H9 (cell line): ENCODE data around the gene RAB31. TPM values are rescaled to one million over a fixed set of nuclear protein-coding genes. Genes with fewer than 3 reads are reported as not detected.

ENCODE experiments used
- DNase-seq: peaks from one replicate; pipeline ENCODE4 v3.0.0-alpha.2; 2017
- H2AFZ ChIP-seq: one replicate; pipeline ENCODE4 v1.6.1; 2013; ENCODE audit warnings: mild to moderate bottlenecking, low read length, control low read depth, moderate library complexity
- H2AK5ac ChIP-seq: 2 replicates; pipeline ENCODE4 v1.6.1; 2013; ENCODE audit warnings: low read length, control low read depth, mixed read lengths; ENCODE audit not compliant: insufficient read length
- H2BK120ac ChIP-seq: one replicate; pipeline ENCODE4 v1.6.1; 2013; ENCODE audit warnings: low read depth, mild to moderate bottlenecking, low read length, control low read depth, inconsistent platforms; ENCODE audit not compliant: poor library complexity, severe bottlenecking
- H2BK12ac ChIP-seq: 2 replicates; pipeline ENCODE4 v1.6.1; 2013; ENCODE audit warnings: low read length, control low read depth, mixed read lengths, low read depth; ENCODE audit not compliant: insufficient read length
- H2BK15ac ChIP-seq: 2 replicates; pipeline ENCODE4 v1.6.1; 2013; ENCODE audit warnings: low read depth, low read length, control low read depth
- H2BK20ac ChIP-seq: one replicate; pipeline ENCODE4 v1.6.1; 2013; ENCODE audit warnings: low read depth, mild to moderate bottlenecking, low read length, control low read depth, inconsistent platforms; ENCODE audit not compliant: poor library complexity, severe bottlenecking
- H2BK5ac ChIP-seq: 2 replicates; pipeline ENCODE4 v1.6.1; 2013; ENCODE audit warnings: low read length, control low read depth, mixed read lengths; ENCODE audit not compliant: insufficient read length
- H3K14ac ChIP-seq: 2 replicates; pipeline ENCODE4 v1.6.1; 2013; ENCODE audit warnings: low read length, control low read depth; ENCODE audit not compliant: insufficient read depth
- H3K18ac ChIP-seq: 2 replicates; pipeline ENCODE4 v1.6.1; 2013; ENCODE audit warnings: low read depth, mild to moderate bottlenecking, mixed read lengths, low read length, control low read depth; ENCODE audit not compliant: insufficient read length
- H3K23ac ChIP-seq: 2 replicates; pipeline ENCODE4 v1.6.1; 2013; ENCODE audit warnings: low read length, control low read depth, mixed read lengths, low read depth; ENCODE audit not compliant: insufficient read length
- H3K23me2 ChIP-seq: 2 replicates; pipeline ENCODE4 v1.6.1; 2013; ENCODE audit warnings: low read depth, mild to moderate bottlenecking, mixed read lengths, low read length, control low read depth; ENCODE audit not compliant: insufficient read length, poor library complexity, severe bottlenecking
- H3K27ac ChIP-seq: 2 replicates; pipeline ENCODE4 v1.5.1; 2013; ENCODE audit warnings: low read length, control low read depth, mixed read lengths, low read depth; ENCODE audit not compliant: insufficient read length
- H3K27me3 ChIP-seq: 2 replicates; pipeline ENCODE4 v1.6.1; 2013; ENCODE audit warnings: low read length, control low read depth, inconsistent platforms; ENCODE audit not compliant: insufficient read depth
- H3K4ac ChIP-seq: 2 replicates; pipeline ENCODE4 v1.6.1; 2013; ENCODE audit warnings: low read depth, mild to moderate bottlenecking, control low read depth, inconsistent platforms, low read length, moderate library complexity
- H3K4me1 ChIP-seq: 2 replicates; pipeline ENCODE4 v1.6.1; 2013; ENCODE audit warnings: low read length, control low read depth, inconsistent platforms; ENCODE audit not compliant: insufficient read depth
- H3K4me2 ChIP-seq: 2 replicates; pipeline ENCODE4 v1.6.1; 2013; ENCODE audit warnings: low read length, control low read depth, mixed read lengths; ENCODE audit not compliant: insufficient read length, insufficient read depth
- H3K56ac ChIP-seq: 2 replicates; pipeline ENCODE4 v1.6.1; 2013; ENCODE audit warnings: low read depth, mild to moderate bottlenecking, mixed read lengths, low read length, control low read depth; ENCODE audit not compliant: insufficient read length
- H3K79me1 ChIP-seq: 2 replicates; pipeline ENCODE4 v1.6.1; 2013; ENCODE audit warnings: low read depth, mild to moderate bottlenecking, moderate library complexity, low read length, control low read depth, inconsistent platforms; ENCODE audit not compliant: insufficient read depth, poor library complexity, severe bottlenecking
- H3K79me2 ChIP-seq: 2 replicates; pipeline ENCODE4 v1.6.1; 2013; ENCODE audit warnings: low read length, control low read depth, inconsistent platforms; ENCODE audit not compliant: insufficient read depth
- H3K9ac ChIP-seq: 2 replicates; pipeline ENCODE4 v1.6.1; 2013; ENCODE audit warnings: low read length, control low read depth, mixed read lengths; ENCODE audit not compliant: insufficient read length; ENCODE audit errors: extremely low read depth
- H3K9me3 ChIP-seq: one replicate; pipeline ENCODE4 v1.6.1; 2013; ENCODE audit warnings: low read depth, low read length, inconsistent platforms; ENCODE audit not compliant: control insufficient read depth
- H3T11ph ChIP-seq: one replicate; pipeline ENCODE4 v1.6.1; 2013; ENCODE audit warnings: mild to moderate bottlenecking, low read length, control low read depth, inconsistent platforms
- H4K20me1 ChIP-seq: one replicate; pipeline ENCODE4 v1.6.1; 2013; ENCODE audit not compliant: control insufficient read depth, insufficient read length, insufficient read depth
- H4K5ac ChIP-seq: 2 replicates; pipeline ENCODE4 v1.6.1; 2013; ENCODE audit warnings: low read depth, mild to moderate bottlenecking, mixed read lengths, low read length, control low read depth; ENCODE audit not compliant: insufficient read length
- H4K8ac ChIP-seq: replicated peaks from 2 replicates; pipeline ENCODE4 v1.6.1; 2013; ENCODE audit warnings: low read length, control low read depth, mixed read lengths, low read depth; ENCODE audit not compliant: insufficient read length
- H4K91ac ChIP-seq: 2 replicates; pipeline ENCODE4 v1.6.1; 2013; ENCODE audit warnings: low read depth, mild to moderate bottlenecking, moderate library complexity, mixed read lengths, low read length, control low read depth; ENCODE audit not compliant: insufficient read length
- H3K27ac Mint-ChIP-seq, 3 experiments: 2 replicates in 2 of 3; 3 replicates in 1 of 3; pipeline ENCODE4 v1.8.0; 2020 to 2021; ENCODE audit warnings: mixed read lengths in 3 of 3, mild to moderate bottlenecking in 1 of 3, moderate library complexity in 1 of 3
- H3K27me3 Mint-ChIP-seq: 2 replicates; pipeline ENCODE4 v1.8.0; 2021; ENCODE audit warnings: low read depth, mild to moderate bottlenecking, moderate library complexity, mixed read lengths
- H3K36me3 Mint-ChIP-seq, 3 experiments: 2 replicates in 2 of 3; 3 replicates in 1 of 3; pipeline ENCODE4 v1.8.0; 2020 to 2021; ENCODE audit warnings: low read depth in 3 of 3, mixed read lengths in 3 of 3; ENCODE audit not compliant: insufficient read depth in 1 of 3
- H3K4me1 Mint-ChIP-seq, 2 experiments: 2 replicates each; pipeline ENCODE4 v1.8.0; 2020; ENCODE audit warnings: mixed read lengths in 2 of 2
- H3K4me3 Mint-ChIP-seq, 2 experiments: 2 replicates in 1 of 2; 3 replicates in 1 of 2; pipeline ENCODE4 v1.8.0; 2020 to 2021; ENCODE audit warnings: mild to moderate bottlenecking in 2 of 2, mixed read lengths in 2 of 2, moderate library complexity in 1 of 2
- H3K9me3 Mint-ChIP-seq, 2 experiments: 2 replicates in 1 of 2; 3 replicates in 1 of 2; pipeline ENCODE4 v1.8.0; 2020; ENCODE audit warnings: mild to moderate bottlenecking in 2 of 2, mixed read lengths in 2 of 2, moderate library complexity in 1 of 2
- CTCF ChIP-seq: fragments of 200-600 bp; sonication (generic); conservative IDR thresholded peaks from 3 replicates; pipeline ENCODE4 v1.8.0; 2021; ENCODE audit warnings: antibody characterized with exemption, mild to moderate bottlenecking
- WGBS: extraction: QIAGEN DNeasy Blood & Tissue Kit; methylation state at CpG from one replicate; pipeline ENCODE4 v1.1.7; 2013; ENCODE audit warnings: missing lambda C conversion rate, low lambda C conversion rate, mixed read lengths; ENCODE audit not compliant: insufficient read length; ENCODE audit errors: extremely low coverage; 5-methylcytosine and 5-hydroxymethylcytosine counted together
- total RNA-seq: library from RNA; stranded (reverse); gene quantifications from 2 replicates; pipeline ENCODE4 v1.2.1, GENCODE V29; 2021

Gene RAB31
- total RNA-seq, 1 experiment from 2014 or later, result 22.4 TPM

DNA sequence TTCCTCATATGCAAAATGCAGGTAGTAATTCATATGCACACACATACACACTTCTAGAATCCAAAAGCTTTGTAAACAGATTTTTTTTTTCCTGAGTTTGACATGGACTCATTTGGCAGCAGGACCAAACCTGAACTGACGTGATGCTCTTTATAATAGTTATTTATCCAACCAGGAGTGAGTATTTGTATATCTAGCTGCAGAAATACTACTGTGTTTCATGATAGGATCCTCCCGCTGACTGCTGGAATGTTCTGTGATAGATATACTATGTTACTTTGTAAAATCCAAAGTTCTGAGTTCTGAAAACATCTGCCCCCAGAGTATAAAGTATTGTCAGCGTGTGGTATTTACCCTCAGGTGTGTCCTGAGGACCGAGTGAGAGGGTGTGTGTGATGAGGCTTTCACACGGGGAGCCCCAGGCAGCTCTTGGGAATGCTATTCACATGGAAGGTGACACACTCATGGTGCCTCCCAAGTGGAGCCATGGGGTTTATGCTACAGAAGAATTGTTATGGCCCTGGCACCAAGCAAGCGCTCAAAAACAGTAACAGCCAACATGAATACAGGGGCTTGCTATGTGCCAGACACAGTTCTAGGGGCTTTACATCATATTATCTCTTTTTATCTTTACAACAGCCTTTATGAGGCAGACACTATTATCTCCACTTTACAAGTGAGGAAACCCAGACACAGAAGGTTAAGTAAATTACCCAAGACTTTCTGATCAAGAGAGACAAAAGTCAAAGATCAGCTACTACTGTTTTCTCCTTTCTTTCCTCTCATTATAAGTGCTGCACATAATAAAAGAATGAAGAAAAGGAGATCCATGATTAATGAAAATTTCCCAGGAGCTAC, 161.0 kb downstream of the RAB31 start:
- H2AK5ac ChIP-seq, result no peak overlapping the region

More for the DNA sequence above, 161.0 kb downstream of the RAB31 start:
- H4K8ac ChIP-seq, result no peak overlapping the region
- peaks cover 2% of the 10 kb centered on the region; the same call in 1 of the 2 replicates for H3K27me3 Mint-ChIP-seq
- no peak overlapping the region for H3K4ac ChIP-seq
- no peaks in the 10 kb centered on the region for H3K27me3 ChIP-seq
- H3K79me2 ChIP-seq, result no peaks in the 10 kb centered on the region
- no peak overlapping the region for H4K91ac ChIP-seq
- no peak overlapping the region for H4K5ac ChIP-seq
- peaks cover 22 to 24% of the 10 kb centered on the region in 2 experiments for H3K9me3 Mint-ChIP-seq
- H3K23me2 ChIP-seq, result no peaks in the 10 kb centered on the region
- H3K14ac ChIP-seq, result no peak overlapping the region
- H2BK5ac ChIP-seq, result no peak overlapping the region
- no peak overlapping the region for H3K27ac ChIP-seq
- no peak overlapping the region for H3K18ac ChIP-seq
- no peaks in the 10 kb centered on the region for H4K20me1 ChIP-seq
- H2BK20ac ChIP-seq, result no peak overlapping the region
- H3K4me1 Mint-ChIP-seq, result peaks cover 31 to 33% of the 10 kb centered on the region in 2 experiments
- H3K23ac ChIP-seq, result no peak overlapping the region
- no peaks in the 10 kb centered on the region for H3K9me3 ChIP-seq
- no peak overlapping the region for H2BK15ac ChIP-seq
- no CpG with 5 or more reads among the region's 6 CpGs for whole genome bisulfite sequencing
- DNase-seq, result no peak
- H3K4me1 ChIP-seq, result peaks cover 10% of the 10 kb centered on the region; the same call in 1 of the 2 replicates
- H2AFZ ChIP-seq, result no peak overlapping the region
- no peak overlapping the region for H2BK12ac ChIP-seq
- H3K4me3 Mint-ChIP-seq, result peak overlapping the region in 1 of 2 experiments; percentile 10; a peak in 2 of 5 replicates
- H3K79me1 ChIP-seq, result no peaks in the 10 kb centered on the region
- TF ChIP-seq CTCF, result no peak
- H3K36me3 Mint-ChIP-seq, result peaks cover 11 to 24% (median 12%) of the 10 kb centered on the region in 3 experiments
- no peak overlapping the region for H3K9ac ChIP-seq
- no peak overlapping the region for H3T11ph ChIP-seq
- peak overlapping the region in 1 of 3 experiments; percentile 53; a peak in 2 of 7 replicates for H3K27ac Mint-ChIP-seq
- no peak overlapping the region for H3K4me2 ChIP-seq
- H2BK120ac ChIP-seq, result no peak overlapping the region
- no peak overlapping the region for H3K56ac ChIP-seq
